Measurements from ENCODE around the gene SCNN1G. TPM values are rescaled to one million over a fixed set of nuclear protein-coding genes. Genes with fewer than 3 reads are reported as not detected.

SCNN1G gene
- total and polyA plus RNA-seq, 9 of the 15 experiments (the other 6 are each of a cell fraction or from before 2014, with no cell fraction given): not detected

DNA sequence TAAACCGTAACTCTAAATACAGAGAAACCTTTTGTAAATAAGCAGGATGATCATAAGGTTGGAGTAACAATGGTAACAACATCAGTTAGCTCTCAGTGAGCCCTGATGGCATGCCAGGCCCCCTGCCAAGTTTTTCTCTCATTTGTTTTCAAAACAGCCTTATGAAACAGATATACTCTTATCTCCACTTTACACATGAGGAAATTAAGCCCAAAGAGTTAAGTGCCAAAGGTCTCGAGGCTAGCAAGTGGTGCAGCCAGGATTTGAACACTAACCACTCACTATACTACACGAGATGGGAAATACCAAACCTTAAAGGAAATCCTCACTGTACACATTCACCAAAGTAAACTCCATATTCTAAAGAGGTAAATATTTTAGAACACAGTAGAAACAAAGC is 48.3 kb upstream of the SCNN1G start (continued):
- TF ChIP-seq, protein P1, sequence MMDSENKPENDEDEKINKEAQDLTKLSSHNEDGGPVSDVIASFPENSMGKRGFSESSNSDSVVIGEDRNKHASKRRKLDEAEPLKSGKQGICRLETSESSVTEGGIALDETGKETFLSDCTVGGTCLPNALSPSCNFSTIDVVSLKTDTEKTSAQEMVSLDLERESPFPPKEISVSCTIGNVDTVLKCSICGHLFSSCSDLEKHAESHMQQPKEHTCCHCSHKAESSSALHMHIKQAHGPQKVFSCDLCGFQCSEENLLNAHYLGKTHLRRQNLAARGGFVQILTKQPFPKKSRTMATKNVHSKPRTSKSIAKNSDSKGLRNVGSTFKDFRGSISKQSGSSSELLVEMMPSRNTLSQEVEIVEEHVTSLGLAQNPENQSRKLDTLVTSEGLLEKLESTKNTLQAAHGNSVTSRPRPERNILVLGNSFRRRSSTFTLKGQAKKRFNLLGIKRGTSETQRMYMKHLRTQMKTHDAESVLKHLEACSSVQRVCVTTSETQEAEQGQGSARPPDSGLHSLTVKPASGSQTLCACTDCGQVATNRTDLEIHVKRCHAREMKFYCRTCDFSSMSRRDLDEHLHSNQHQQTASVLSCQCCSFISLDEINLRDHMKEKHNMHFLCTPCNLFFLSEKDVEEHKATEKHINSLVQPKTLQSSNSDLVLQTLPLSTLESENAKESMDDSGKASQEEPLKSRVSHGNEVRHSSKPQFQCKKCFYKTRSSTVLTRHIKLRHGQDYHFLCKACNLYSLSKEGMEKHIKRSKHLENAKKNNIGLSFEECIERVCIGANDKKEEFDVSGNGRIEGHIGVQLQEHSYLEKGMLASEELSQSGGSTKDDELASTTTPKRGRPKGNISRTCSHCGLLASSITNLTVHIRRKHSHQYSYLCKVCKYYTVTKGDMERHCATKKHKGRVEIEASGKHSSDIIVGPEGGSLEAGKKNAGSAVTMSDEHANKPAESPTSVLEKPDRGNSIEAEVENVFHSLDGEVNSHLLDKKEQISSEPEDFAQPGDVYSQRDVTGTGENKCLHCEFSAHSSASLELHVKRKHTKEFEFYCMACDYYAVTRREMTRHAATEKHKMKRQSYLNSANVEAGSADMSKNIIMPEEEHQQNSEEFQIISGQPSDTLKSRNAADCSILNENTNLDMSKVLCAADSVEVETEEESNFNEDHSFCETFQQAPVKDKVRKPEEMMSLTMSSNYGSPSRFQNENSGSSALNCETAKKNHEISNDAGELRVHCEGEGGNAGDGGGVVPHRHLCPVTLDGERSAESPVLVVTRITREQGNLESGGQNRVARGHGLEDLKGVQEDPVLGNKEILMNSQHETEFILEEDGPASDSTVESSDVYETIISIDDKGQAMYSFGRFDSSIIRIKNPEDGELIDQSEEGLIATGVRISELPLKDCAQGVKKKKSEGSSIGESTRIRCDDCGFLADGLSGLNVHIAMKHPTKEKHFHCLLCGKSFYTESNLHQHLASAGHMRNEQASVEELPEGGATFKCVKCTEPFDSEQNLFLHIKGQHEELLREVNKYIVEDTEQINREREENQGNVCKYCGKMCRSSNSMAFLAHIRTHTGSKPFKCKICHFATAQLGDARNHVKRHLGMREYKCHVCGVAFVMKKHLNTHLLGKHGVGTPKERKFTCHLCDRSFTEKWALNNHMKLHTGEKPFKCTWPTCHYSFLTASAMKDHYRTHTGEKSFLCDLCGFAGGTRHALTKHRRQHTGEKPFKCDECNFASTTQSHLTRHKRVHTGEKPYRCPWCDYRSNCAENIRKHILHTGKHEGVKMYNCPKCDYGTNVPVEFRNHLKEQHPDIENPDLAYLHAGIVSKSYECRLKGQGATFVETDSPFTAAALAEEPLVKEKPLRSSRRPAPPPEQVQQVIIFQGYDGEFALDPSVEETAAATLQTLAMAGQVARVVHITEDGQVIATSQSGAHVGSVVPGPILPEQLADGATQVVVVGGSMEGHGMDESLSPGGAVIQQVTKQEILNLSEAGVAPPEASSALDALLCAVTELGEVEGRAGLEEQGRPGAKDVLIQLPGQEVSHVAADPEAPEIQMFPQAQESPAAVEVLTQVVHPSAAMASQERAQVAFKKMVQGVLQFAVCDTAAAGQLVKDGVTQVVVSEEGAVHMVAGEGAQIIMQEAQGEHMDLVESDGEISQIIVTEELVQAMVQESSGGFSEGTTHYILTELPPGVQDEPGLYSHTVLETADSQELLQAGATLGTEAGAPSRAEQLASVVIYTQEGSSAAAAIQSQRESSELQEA (IDR thresholded peaks at IDR 0.05; ENCODE audit: low read depth): no peak
- no peak for TF ChIP-seq ZFP1 (CRISPR knock-in tag; IDR thresholded peaks at IDR 0.05)
- TF ChIP-seq DPF2 (IDR thresholded peaks at IDR 0.05): peak; percentile 52; the same call in 1 of the 2 replicates
- no peak for TF ChIP-seq SMAD3 (CRISPR knock-in tag; conservative IDR thresholded peaks at IDR 0.05)
- TF ChIP-seq SMARCA4 (IDR thresholded peaks at IDR 0.05): peak; percentile 37; the same call in 1 of the 2 replicates
- TF ChIP-seq NCOR1 (IDR thresholded peaks at IDR 0.05): peak; percentile 64
- TF ChIP-seq, protein P2, sequence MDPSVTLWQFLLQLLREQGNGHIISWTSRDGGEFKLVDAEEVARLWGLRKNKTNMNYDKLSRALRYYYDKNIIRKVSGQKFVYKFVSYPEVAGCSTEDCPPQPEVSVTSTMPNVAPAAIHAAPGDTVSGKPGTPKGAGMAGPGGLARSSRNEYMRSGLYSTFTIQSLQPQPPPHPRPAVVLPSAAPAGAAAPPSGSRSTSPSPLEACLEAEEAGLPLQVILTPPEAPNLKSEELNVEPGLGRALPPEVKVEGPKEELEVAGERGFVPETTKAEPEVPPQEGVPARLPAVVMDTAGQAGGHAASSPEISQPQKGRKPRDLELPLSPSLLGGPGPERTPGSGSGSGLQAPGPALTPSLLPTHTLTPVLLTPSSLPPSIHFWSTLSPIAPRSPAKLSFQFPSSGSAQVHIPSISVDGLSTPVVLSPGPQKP (CRISPR knock-in tag; IDR thresholded peaks at IDR 0.05): no peak
- no peak for TF ChIP-seq SNIP1 (IDR thresholded peaks at IDR 0.05; ENCODE audit: low read depth)
- TF ChIP-seq, protein P3, sequence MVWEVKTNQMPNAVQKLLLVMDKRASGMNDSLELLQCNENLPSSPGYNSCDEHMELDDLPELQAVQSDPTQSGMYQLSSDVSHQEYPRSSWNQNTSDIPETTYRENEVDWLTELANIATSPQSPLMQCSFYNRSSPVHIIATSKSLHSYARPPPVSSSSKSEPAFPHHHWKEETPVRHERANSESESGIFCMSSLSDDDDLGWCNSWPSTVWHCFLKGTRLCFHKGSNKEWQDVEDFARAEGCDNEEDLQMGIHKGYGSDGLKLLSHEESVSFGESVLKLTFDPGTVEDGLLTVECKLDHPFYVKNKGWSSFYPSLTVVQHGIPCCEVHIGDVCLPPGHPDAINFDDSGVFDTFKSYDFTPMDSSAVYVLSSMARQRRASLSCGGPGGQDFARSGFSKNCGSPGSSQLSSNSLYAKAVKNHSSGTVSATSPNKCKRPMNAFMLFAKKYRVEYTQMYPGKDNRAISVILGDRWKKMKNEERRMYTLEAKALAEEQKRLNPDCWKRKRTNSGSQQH (CRISPR knock-in tag; IDR thresholded peaks at IDR 0.05): no peak
- TF ChIP-seq, protein P4, sequence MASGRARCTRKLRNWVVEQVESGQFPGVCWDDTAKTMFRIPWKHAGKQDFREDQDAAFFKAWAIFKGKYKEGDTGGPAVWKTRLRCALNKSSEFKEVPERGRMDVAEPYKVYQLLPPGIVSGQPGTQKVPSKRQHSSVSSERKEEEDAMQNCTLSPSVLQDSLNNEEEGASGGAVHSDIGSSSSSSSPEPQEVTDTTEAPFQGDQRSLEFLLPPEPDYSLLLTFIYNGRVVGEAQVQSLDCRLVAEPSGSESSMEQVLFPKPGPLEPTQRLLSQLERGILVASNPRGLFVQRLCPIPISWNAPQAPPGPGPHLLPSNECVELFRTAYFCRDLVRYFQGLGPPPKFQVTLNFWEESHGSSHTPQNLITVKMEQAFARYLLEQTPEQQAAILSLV (tag; IDR thresholded peaks at IDR 0.05): no peak
- TF ChIP-seq FOXA1 (IDR thresholded peaks at IDR 0.05; ENCODE audit: borderline replicate concordance): no peak
- TF ChIP-seq, protein P5, sequence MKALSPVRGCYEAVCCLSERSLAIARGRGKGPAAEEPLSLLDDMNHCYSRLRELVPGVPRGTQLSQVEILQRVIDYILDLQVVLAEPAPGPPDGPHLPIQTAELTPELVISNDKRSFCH (CRISPR knock-in tag; IDR thresholded peaks at IDR 0.05): no peak
- TF ChIP-seq, protein P5 (tag; IDR thresholded peaks at IDR 0.05): no peak
- TF ChIP-seq ZNF184 (CRISPR knock-in tag; IDR thresholded peaks at IDR 0.05): no peak
- no peak for TF ChIP-seq ELF1 (tag; IDR thresholded peaks at IDR 0.05)
- no peak for TF ChIP-seq PCBP1 (IDR thresholded peaks at IDR 0.05; ENCODE audit: low read depth, low read length, poor library complexity, severe bottlenecking)
- TF ChIP-seq MTA2 (IDR thresholded peaks at IDR 0.05; ENCODE audit: low read depth): 0 out of 2 replicates have a peak, but pooled peaks have one; percentile 13
